Measurements from ENCODE around the gene GAMT. TPM values are rescaled to one million over a fixed set of nuclear protein-coding genes. Genes with fewer than 3 reads are reported as not detected.

GAMT gene
- total RNA-seq, 1 experiment from 2014 or later = 27.7 TPM

DNA sequence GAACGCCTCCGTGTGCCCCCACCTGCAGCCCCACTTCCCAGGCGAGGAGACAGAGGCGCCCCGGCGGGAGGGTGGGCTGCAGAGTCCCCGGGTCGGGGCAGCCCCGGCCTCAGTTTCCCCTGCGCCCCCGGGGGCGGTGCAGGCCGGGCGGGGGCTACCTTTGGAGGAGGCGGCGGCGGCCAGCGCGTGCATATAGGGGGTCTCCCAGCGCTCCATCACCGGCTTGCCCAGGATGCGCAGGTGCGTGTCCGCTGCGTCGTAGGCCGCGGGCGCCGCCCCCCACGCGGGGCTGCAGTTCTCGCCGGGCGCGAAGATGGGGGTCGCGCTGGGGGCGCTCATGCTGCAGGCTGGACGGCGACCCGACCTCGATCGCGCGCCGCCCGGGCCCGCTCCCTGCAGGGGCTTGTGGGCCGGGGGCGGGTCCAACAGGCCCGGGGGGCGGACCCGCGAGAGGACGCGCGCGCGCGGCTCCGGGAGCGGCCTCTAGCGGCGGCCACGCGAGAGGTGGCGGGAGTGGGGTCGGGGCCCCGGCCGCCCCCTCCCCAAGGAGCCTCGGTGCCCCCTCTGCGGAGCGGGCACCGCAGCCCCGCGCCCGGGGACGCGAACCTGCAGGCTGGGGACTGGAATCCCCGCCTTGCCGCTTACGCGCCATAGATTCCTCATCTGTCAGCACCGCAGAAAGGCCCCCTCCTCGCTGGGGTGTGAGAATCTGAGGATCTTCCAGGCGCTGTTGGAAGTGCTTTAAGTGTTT lies at the start of gene GAMT (continued):
- TF ChIP-seq, protein P1, sequence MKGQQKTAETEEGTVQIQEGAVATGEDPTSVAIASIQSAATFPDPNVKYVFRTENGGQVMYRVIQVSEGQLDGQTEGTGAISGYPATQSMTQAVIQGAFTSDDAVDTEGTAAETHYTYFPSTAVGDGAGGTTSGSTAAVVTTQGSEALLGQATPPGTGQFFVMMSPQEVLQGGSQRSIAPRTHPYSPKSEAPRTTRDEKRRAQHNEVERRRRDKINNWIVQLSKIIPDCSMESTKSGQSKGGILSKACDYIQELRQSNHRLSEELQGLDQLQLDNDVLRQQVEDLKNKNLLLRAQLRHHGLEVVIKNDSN (CRISPR knock-in tag; IDR thresholded peaks at IDR 0.05) = no peak
- TF ChIP-seq TEAD4 (CRISPR knock-in tag; IDR thresholded peaks at IDR 0.05) (no peak), MYBL2 (CRISPR knock-in tag; IDR thresholded peaks at IDR 0.05) (no peak), ZNF396 (CRISPR knock-in tag; IDR thresholded peaks at IDR 0.05; ENCODE audit: borderline replicate concordance) (no peak), KAT7 (CRISPR knock-in tag; IDR thresholded peaks at IDR 0.05; ENCODE audit: borderline replicate concordance) (no peak), GRHL2 (CRISPR knock-in tag; IDR thresholded peaks at IDR 0.05; ENCODE audit: insufficient replicate concordance, severe bottlenecking) (no peak), EMX1 (CRISPR knock-in tag; IDR thresholded peaks at IDR 0.05) (no peak), JAZF1 (CRISPR knock-in tag; IDR thresholded peaks at IDR 0.05) (no peak), SOX15 (CRISPR knock-in tag; IDR thresholded peaks at IDR 0.05) (no peak), TP53 (CRISPR knock-in tag; IDR thresholded peaks at IDR 0.05) (no peak), ZNF416 (CRISPR knock-in tag; IDR thresholded peaks at IDR 0.05) (no peak), NR2C2 (CRISPR knock-in tag; IDR thresholded peaks at IDR 0.05) (no peak), GTF2I (CRISPR knock-in tag; conservative IDR thresholded peaks at IDR 0.05) (no peak), FOXP1 (CRISPR knock-in tag; IDR thresholded peaks at IDR 0.05; ENCODE audit: borderline replicate concordance) (0 out of 2 replicates have a peak, but pooled peaks have one; percentile 48), JUN (CRISPR knock-in tag; IDR thresholded peaks at IDR 0.05) (no peak), ZNF138 (CRISPR knock-in tag; conservative IDR thresholded peaks at IDR 0.05) (no peak), ZNF219 (CRISPR knock-in tag; IDR thresholded peaks at IDR 0.05; ENCODE audit: borderline replicate concordance) (no peak)
- TF ChIP-seq, protein P2, sequence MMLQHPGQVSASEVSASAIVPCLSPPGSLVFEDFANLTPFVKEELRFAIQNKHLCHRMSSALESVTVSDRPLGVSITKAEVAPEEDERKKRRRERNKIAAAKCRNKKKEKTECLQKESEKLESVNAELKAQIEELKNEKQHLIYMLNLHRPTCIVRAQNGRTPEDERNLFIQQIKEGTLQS (CRISPR knock-in tag; conservative IDR thresholded peaks at IDR 0.05) = no peak
- TF ChIP-seq, protein P3, sequence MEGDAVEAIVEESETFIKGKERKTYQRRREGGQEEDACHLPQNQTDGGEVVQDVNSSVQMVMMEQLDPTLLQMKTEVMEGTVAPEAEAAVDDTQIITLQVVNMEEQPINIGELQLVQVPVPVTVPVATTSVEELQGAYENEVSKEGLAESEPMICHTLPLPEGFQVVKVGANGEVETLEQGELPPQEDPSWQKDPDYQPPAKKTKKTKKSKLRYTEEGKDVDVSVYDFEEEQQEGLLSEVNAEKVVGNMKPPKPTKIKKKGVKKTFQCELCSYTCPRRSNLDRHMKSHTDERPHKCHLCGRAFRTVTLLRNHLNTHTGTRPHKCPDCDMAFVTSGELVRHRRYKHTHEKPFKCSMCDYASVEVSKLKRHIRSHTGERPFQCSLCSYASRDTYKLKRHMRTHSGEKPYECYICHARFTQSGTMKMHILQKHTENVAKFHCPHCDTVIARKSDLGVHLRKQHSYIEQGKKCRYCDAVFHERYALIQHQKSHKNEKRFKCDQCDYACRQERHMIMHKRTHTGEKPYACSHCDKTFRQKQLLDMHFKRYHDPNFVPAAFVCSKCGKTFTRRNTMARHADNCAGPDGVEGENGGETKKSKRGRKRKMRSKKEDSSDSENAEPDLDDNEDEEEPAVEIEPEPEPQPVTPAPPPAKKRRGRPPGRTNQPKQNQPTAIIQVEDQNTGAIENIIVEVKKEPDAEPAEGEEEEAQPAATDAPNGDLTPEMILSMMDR (IDR thresholded peaks at IDR 0.05) = no peak
- TF ChIP-seq, protein P4, sequence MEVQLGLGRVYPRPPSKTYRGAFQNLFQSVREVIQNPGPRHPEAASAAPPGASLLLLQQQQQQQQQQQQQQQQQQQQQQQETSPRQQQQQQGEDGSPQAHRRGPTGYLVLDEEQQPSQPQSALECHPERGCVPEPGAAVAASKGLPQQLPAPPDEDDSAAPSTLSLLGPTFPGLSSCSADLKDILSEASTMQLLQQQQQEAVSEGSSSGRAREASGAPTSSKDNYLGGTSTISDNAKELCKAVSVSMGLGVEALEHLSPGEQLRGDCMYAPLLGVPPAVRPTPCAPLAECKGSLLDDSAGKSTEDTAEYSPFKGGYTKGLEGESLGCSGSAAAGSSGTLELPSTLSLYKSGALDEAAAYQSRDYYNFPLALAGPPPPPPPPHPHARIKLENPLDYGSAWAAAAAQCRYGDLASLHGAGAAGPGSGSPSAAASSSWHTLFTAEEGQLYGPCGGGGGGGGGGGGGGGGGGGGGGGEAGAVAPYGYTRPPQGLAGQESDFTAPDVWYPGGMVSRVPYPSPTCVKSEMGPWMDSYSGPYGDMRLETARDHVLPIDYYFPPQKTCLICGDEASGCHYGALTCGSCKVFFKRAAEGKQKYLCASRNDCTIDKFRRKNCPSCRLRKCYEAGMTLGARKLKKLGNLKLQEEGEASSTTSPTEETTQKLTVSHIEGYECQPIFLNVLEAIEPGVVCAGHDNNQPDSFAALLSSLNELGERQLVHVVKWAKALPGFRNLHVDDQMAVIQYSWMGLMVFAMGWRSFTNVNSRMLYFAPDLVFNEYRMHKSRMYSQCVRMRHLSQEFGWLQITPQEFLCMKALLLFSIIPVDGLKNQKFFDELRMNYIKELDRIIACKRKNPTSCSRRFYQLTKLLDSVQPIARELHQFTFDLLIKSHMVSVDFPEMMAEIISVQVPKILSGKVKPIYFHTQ (CRISPR knock-in tag; IDR thresholded peaks at IDR 0.05) = no peak
- TF ChIP-seq, protein P5, sequence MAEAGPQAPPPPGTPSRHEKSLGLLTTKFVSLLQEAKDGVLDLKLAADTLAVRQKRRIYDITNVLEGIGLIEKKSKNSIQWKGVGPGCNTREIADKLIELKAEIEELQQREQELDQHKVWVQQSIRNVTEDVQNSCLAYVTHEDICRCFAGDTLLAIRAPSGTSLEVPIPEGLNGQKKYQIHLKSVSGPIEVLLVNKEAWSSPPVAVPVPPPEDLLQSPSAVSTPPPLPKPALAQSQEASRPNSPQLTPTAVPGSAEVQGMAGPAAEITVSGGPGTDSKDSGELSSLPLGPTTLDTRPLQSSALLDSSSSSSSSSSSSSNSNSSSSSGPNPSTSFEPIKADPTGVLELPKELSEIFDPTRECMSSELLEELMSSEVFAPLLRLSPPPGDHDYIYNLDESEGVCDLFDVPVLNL (CRISPR knock-in tag; IDR thresholded peaks at IDR 0.05; ENCODE audit: borderline replicate concordance, low read depth) = no peak
- TF ChIP-seq, protein P6, sequence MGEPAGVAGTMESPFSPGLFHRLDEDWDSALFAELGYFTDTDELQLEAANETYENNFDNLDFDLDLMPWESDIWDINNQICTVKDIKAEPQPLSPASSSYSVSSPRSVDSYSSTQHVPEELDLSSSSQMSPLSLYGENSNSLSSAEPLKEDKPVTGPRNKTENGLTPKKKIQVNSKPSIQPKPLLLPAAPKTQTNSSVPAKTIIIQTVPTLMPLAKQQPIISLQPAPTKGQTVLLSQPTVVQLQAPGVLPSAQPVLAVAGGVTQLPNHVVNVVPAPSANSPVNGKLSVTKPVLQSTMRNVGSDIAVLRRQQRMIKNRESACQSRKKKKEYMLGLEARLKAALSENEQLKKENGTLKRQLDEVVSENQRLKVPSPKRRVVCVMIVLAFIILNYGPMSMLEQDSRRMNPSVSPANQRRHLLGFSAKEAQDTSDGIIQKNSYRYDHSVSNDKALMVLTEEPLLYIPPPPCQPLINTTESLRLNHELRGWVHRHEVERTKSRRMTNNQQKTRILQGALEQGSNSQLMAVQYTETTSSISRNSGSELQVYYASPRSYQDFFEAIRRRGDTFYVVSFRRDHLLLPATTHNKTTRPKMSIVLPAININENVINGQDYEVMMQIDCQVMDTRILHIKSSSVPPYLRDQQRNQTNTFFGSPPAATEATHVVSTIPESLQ (CRISPR knock-in tag; IDR thresholded peaks at IDR 0.05) = no peak
- TF ChIP-seq, protein P7, sequence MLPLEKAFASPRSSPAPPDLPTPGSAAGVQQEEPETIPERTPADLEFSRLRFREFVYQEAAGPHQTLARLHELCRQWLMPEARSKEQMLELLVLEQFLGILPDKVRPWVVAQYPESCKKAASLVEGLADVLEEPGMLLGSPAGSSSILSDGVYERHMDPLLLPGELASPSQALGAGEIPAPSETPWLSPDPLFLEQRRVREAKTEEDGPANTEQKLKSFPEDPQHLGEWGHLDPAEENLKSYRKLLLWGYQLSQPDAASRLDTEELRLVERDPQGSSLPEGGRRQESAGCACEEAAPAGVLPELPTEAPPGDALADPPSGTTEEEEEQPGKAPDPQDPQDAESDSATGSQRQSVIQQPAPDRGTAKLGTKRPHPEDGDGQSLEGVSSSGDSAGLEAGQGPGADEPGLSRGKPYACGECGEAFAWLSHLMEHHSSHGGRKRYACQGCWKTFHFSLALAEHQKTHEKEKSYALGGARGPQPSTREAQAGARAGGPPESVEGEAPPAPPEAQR (CRISPR knock-in tag; IDR thresholded peaks at IDR 0.05) = no peak
- TF ChIP-seq, protein P8, sequence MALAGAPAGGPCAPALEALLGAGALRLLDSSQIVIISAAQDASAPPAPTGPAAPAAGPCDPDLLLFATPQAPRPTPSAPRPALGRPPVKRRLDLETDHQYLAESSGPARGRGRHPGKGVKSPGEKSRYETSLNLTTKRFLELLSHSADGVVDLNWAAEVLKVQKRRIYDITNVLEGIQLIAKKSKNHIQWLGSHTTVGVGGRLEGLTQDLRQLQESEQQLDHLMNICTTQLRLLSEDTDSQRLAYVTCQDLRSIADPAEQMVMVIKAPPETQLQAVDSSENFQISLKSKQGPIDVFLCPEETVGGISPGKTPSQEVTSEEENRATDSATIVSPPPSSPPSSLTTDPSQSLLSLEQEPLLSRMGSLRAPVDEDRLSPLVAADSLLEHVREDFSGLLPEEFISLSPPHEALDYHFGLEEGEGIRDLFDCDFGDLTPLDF (CRISPR knock-in tag; IDR thresholded peaks at IDR 0.05) = no peak
- TF ChIP-seq, protein P9, sequence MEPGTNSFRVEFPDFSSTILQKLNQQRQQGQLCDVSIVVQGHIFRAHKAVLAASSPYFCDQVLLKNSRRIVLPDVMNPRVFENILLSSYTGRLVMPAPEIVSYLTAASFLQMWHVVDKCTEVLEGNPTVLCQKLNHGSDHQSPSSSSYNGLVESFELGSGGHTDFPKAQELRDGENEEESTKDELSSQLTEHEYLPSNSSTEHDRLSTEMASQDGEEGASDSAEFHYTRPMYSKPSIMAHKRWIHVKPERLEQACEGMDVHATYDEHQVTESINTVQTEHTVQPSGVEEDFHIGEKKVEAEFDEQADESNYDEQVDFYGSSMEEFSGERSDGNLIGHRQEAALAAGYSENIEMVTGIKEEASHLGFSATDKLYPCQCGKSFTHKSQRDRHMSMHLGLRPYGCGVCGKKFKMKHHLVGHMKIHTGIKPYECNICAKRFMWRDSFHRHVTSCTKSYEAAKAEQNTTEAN (CRISPR knock-in tag; IDR thresholded peaks at IDR 0.05) = no peak
- TF ChIP-seq, protein P10, sequence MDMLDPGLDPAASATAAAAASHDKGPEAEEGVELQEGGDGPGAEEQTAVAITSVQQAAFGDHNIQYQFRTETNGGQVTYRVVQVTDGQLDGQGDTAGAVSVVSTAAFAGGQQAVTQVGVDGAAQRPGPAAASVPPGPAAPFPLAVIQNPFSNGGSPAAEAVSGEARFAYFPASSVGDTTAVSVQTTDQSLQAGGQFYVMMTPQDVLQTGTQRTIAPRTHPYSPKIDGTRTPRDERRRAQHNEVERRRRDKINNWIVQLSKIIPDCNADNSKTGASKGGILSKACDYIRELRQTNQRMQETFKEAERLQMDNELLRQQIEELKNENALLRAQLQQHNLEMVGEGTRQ (CRISPR knock-in tag; IDR thresholded peaks at IDR 0.05) = no peak
